DMS79 treated with DMSO at 0.1 percent for 48 hours (cell line): ENCODE results near the gene CUL2.
"Not testable (repeated sequence)": the region's sequence is repeated elsewhere in the genome, so short reads cannot be mapped to it uniquely, and the experiment has no call there.

Experiments
- DNase-seq: peaks from one replicate; lab custom pipeline; 2025; lab: John Stamatoyannopoulos, UW

CUL2 gene

DNA sequence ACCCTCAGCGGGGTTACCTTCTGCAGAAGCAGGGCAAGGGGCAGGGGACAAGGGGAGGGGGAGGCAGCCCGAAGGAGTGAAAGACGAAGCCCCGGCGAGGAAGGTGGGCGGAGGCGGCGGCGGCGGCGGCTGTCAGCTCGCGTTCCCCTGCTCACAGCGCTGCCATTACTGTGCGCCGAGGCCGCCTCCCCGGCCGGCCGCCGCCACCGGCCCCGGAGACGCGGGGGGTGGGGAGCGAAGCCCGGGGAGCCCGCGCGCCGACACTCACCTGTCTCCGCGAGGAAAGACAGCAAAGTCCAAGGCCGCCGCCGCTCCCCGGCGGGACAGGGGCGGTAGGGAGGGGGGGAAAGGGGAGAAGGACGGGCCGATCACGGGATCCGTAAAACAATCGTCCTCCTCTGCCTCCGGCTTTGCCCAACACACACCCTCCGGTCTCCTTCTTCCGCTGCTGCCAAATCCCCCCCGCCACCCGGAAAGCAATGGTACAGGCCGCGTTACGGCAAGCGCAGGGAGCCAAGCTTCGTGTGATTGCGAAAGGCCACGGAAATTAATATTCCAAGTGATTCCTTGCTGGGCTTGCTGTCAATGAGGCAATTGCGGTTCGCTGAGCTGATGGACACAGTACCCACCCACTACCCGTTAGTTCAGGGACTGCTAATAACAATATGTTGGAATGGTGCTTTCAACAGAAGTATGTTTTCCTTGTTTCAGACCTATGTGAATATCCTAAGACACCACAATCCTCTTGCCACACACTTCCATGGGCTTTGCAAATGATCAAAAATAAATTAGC, at the start of gene CUL2:
Gene CUL2, minus strand, starts transcription at position 180 of the 793 bp plus-strand sequence. CDS start 19,024 bp downstream, outside the sequence.
- peak; percentile 71 for DNase-seq

DNA sequence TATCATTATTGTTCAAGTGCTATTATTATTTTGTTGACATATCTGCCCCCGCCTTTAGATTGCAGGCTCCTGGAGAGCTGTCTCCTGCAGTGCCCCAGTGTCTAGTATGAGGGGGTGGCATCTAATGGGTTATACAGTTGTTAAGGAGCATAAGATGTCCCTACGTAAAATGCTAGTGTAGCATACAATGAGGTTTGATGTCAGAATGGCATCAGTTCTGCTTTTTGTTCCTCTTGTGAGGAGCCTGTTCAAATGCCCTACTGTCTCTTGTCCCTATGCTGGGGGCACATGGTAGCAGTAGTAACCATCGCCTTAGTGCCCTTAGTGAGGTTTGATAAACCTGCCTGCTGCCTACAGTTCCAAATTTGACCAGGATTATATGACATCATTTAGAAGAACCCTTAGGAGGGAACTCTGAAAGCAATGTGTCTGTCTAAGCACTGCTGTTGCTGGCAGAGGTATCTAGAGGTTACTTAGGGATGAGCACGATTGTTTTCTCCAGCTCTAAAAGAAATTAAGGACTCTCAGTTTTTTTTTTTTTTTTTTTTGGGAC, 46.2 kb upstream of the CUL2 start:
- DNase-seq: no peak

DNA sequence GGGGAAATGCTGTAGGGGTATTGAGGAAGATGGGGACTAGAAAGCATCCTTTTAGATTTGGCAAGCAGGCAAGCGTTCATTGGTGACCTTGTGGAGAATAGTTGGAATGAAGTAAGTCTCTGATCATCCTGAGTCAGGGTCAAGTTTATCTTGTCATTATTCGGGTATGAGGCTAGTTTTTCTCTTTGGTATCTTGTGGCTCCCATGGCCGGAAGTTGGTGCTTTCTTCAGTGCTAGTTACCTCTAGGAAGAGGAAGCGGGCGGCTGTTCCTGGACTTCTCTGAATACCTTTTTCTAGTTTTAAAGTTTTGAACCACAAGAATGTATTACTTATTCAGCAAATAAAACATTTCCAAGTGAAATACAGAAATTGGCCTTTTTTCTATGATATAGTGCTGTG, 45.7 kb upstream of the CUL2 start:
- no peak for DNase-seq

DNA sequence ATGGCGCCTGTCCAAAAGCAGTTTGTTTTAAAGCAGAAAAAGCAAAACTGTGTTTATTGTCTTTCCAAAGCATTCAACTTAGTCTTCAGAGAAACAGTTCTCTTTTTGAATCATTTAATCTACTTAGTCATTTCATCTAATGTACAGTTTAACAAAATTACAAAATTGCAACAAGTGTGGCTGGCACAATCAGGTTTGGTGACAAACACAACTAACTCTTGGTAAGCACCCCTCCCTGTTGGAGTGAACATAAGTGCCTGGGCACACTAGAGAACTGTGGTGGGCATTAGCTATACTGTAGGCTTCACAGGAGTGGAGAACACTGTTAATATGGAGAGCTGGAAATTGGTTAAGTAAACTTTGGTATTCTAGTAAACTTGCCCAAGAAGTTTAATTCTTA, 43.4 kb upstream of the CUL2 start:
- DNase-seq: no peak

DNA sequence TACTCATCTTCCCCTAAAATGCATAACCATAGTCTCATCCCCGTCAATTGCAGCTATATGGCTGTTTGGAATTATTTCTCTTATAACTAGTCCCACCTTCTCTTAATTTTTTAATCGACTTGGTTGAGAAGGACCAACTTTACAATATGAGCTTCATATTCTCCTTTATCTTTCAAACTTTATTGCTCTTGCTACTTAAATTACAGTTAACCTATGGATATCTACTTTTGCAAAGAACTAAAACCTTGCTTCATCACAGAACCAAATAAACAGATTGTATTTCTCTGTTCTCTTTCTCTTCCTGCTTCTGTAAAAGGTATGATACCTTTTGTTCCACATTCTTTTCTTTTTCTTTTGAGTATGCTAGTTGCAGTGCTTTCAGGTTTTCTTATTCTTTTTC, 42.6 kb upstream of the CUL2 start:
- no peak for DNase-seq

DNA sequence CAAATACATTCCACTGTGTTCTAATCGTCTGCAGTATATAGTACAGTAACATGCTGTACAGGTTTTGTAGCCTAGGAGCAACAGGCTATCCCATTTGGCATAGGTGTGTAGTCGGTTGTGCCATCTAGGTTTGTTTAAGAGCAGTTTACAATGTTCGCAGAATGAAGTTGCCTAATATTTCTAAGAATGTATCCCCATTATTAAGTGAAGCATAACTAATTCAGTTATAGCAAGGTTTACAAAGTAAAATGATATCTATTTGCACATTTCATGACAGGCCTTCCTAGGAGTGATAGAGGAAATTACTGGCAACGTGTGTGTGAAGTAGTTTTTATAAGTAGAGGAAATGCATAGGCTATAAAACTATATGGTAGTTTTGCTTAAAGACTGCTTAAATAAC, 40.5 kb upstream of the CUL2 start:
- DNase-seq: no peak

DNA sequence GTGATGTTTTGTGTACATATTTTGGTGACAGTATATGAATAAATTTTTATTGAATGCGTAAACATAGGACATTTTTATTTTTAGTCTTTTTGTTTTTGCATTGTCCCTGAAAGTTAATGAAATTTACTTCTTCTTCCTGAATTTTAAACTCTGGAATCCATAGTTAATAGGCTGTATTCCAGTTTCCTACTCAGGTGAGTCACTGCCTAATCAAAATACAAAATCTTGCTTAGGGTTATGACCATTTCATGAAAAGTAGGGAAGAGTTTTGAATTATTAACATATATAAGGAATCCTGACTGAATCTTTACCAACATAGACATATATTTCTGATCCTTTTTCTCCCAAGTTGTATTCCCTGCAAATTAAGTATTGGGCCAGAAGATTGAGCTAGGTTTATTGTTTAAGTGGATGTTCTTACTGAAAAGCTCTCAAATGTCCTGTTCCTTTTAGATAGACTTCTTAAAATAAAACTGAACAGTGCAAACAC, 39.1 kb upstream of the CUL2 start:
- no peak for DNase-seq

DNA sequence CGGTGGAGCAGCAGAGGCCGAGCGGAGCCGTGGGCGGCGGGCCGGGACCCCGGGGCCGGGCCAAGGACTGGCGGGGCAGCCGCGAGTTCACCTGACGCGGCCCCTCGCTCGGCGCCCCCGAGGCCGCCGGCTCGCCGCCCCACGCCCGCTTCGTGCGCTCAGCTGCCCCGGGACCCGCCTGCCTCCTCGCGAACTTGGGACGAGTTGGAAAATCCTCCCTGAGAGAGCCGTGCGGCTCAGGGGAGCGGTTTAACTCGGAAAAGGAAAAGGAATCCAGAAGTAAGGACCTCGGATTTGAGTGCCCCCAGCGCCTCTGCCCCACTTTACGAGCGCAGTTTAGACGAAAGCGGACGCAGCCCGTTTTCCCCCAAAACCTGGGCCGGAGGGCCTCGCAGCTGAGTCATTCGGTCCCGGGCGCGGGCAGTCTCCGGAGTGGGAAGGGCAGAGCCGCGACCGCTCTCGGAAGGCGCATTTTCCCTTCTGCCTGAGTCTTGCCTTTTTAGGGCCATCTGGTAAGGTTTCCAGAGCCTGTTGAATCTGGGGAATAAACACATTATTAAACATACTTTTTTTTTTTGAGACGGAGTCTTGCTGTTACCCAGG, 37.2 kb upstream of the CUL2 start:
- peak; percentile 3 for DNase-seq

DNA sequence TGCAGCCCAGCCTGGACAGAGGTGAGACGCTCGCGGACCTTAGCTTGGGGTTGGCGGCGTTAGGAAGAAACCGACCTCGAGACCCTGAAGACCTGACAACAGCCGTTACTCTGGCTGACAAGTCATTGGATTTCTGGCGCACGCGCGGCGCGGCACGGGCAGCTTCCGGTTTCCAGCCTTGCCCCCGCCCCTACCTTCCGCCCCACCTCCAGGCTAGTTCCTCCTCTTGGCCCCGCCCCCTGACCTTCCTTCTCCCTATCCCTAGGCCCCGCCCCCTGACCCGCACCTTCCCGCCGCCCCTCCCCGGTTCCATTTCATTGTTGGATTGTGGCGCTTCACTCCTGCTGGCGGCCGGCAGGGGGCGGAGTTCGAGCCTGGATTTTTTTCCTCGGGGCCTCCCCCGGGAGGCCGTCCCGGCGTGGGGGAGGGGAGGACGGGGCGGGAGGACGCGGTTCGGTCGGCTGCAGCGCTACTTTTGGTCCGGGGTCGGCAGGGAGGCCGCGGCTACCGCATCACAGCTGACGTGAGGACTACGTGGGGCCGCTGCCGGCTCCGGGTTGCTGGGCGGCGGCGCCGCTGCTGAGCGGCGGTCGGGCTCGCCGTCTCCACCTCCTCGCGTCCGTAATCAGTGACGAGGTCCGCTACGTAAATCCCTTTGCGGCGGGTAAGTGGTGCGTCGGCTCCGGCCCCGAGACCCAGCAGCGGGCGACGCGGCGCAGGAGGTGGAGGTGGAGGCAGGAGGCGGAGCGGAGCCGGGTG, 36.6 kb upstream of the CUL2 start, which contains the start of gene CREM:
Gene CREM, plus strand, starts transcription at position 317 of the 759 bp plus-strand sequence. CDS start 10,990 bp downstream, outside the sequence.
- peak; percentile 82 for DNase-seq

DNA sequence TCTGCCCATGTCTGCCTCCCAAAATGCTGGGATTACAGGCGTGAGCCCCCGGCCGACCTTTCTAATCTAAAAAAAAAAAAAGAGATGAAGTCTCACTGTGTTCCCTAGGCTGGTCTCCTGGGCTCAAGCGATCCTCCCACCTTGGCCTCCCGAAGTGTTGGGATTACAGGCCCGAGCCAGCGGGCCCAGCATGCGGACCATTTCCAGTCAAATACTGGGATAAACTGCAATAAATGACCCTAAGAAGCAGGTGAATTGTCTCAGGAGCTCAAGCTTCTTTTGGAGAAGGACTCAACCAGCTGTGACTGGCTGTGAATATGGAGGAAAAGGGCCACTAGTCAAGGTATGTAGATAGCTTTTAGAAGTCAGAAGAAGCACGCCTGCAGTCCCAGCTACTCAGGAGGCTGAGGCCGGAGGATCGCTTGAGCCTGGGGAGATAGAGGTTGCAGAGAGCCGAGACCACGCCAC, 36.0 kb upstream of the CUL2 start:
- DNase-seq: no peak

DNA sequence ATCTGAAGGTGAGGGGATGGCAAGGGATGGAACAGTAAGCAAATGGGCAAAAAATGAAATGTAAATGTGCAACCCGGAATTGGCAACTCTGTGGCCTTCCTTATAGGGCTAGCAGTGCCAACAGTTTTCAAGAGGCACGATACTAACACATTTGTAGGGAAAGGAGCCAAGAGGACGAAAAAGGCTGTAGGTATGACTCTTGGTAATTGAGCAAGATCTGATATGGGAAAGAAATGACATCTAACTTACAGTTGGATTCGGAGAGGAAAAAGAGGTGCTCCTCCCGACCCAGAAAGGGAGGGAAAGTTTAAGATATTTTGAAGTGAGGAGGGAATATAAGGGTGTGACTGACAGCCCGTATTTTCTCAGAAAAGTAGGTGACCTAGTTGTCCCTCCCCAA, 34.4 kb upstream of the CUL2 start:
- no peak for DNase-seq

DNA sequence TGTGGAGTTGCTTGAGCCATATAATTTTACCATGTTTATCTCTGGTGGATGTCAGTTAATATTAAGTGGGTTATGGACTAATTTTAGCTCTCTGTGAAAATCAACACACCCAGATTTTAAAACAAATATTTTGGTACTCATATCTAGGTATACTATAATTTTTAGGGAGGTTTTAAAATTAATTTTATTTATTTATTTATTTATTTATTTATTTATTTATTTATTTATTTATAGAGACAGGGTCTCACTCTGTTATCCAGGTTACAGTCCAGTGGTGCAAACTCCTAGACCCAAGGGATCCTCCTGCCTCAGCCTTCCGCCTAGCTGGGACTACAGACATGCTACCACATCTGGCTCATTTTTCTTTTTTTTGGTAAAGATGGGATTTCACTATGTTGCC, 29.2 kb upstream of the CUL2 start:
- no peak for DNase-seq

DNA sequence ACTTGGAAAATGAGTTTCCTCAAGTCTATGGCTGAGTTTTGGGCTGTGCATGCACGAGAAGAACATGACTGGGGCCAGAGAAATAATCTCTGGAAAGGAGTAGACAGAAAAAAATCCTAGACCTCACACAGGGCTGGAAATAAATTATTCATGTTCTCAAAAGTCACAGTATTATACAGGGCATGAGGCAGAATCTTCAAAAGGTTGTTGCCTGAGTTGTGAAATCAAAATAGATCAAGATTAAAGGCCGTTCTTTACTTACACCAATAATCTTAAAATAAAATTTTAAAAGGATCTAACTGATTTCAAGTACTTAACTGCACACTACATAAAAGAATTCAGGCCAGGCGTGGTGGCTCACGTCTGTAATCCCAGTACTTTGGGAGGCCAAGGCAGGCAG, 22.4 kb upstream of the CUL2 start:
- DNase-seq: no peak

DNA sequence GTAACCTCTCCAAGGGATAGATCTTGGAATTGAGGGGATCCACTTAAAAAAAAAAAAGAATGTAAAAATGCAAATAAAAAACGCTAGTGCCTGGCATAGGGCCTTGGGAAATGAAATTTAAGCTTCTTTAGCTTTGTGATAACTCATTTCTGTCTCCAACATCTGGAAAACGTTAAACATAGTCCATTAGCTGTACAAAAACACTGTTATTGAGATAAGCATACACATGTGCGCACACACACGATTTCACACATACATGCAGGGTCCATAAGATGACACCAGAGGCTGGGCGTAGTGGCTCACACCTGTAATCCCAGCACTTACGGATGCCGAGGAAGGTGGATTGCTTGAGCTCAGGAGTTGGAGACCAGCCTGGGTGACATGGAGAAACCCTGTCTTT, 13.7 kb upstream of the CUL2 start:
- no peak for DNase-seq

DNA sequence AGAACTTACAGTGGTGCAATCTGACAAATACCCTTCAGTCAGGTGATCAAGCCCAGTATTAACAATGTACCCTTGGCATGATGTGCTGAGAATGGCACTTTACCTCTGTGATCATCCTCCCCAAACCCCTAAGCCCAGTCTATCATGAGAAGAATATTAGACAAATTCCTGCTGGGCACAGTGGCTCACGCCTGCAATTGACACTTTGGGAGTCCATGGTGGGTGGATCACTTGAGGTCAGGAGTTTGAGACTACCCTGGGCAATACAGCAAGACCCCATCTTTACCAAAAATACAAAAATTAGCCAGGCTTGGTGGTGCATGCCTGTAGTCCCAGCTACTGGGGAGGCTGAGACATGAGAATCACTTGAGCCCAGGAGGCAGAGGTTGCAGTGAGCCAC, 7.4 kb upstream of the CUL2 start:
- no peak for DNase-seq

DNA sequence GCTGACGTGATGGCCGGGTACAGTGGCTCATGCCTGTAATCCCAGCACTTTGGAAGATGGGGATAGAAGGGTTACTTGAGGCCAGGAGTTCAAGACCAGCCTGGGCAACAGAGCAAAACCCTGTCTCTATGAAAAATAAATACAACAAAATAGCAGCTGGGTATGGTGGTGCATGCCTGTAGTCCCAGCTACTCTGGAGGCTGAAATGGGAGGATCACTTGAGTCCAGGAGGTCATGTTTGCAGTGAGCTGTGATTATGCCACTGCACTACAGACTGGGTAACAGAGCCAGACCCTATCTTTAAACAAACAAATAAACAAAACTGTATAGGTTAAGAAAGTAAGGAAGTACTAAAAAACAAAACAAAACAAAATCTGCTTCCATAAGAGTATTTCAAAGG, 6.2 kb upstream of the CUL2 start:
- DNase-seq: no peak

DNA sequence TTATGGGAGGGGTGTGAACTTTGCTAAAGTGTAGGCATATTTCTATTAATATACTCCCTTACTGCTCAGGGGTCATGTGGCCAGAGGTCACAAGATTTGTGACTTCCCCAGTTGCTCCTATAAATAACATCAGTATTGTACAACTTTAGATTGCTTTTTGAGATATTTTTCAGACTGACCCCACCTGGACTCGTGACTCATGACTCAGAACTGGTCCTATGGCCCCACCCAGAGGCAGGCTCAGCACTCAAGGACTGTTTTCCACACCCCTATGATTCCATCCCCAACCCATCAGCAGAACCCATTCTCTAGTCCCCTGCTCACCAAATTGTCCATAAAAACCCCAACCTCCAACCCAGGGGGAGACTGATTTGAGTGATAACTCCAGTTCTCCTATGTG, 2.7 kb upstream of the CUL2 start:
- no peak for DNase-seq

DNA sequence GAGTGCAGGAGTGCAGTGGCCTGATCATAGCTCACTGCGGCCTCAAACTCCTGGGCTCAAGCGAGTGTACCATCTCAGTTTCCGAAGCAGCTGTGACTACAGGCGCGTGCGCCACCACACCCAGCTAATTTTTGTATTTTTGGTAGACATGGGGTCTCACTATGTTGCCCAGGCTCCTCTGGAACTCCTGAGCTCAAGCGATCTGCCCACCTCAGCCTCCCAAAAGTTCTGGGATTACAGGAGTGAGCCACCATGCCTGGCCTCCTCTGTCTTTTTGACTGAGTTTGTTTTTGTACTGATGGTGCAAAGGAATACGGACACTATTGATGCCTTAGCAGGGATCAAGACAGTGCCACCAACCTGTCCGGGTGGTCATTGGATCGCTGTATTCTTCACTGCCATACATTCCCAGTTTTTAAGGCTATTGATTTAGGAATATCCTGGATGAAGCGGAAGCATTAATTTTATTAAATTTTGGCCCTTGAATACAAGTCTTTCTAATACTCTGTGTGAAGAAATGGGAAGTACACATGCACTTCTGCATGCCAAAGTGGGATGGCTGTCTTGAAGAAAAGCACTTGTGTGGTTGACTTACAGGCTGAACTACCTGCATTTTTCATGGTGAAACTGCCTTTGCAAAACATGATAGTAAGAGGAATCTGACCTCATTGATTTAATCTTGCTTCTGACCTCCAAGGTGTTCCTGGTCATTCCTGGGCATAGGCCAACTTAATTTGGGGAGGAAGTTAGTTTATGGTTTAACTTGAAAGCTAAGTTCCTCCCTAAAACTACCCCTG, 2.1 kb upstream of the CUL2 start:
- no peak for DNase-seq

DNA sequence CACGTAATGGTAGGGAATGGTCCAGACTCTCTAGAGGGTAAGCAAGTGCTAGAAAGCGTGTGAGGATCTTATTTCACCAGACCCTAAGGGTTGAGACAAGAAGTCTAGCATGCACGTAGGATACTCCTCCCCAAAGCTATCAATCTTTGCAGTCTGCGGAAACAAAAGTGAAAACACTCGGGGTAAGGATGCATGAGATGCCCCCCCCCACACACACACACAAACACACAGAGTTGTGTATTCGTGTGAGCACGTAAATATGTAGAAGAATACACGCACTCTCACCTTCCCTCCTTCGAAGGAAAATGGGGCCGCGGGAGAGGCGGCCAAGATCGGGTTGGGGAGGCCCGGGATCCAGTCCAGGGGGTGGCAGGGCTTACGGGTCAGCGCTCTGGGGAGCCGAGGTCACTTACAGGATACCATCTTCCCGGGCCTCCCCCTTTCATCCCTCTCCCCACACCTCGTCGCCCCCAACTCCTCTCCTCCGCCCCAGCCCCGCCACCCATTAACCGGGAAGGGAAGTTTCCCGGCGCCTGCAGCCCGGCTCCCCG, 455 bp downstream of the CUL2 start:
- DNase-seq: peak; percentile 15

DNA sequence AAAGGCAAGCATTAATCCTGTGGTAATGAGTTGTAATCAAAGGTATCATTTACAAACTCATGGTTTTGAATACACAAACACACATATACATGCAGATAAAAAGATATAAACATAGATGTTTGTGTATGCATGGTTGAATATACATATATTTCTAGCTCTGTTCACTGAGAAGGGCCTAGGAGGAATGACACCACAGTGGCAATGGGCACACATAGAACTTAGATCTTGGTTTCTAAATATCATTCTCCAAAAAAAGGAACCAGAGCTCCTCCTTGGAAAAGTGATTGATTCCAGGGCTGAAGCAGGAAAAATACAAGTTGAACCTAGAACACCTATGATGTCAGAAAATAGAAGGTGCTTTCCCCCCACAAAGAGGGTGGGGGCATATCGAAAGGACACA, 6.9 kb downstream of the CUL2 start:
- DNase-seq: no peak

DNA sequence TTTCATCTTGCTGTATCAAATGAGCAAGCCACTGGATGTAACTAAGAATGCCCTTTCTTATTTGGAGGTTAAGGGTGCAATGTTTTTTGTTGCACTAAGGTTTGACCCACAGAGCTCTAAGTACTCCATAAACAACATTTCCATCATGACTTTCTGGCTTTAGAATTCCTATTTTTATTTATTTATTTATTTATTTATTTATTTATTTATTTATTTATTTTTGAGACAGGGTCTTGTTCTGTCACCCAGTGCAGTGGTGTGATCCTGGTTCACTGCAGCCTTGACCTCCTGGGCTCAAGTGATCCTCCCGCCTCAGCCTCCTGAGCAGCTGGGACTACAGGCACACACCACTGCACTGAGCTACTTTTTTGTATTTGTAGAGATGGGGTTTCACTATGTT, 9.9 kb downstream of the CUL2 start:
- not testable (repeated sequence) for DNase-seq
